OCI-LY1 (cell line): ENCODE results near the gene ANP32A.
"Not testable (repeated sequence)": the region's sequence is repeated elsewhere in the genome, so short reads cannot be mapped to it uniquely, and the experiment has no call there.

Experiments
- H2AFZ ChIP-seq: fragments of 200-600 bp; sonication (generic), shearing (Covaris generic); 2 replicates; pipeline ENCODE4 v1.6.0; 2014; ENCODE audit warnings: antibody characterized with exemption, mild to moderate bottlenecking, low read length
- H3F3A ChIP-seq: fragments of 200-600 bp; sonication (generic), shearing (Covaris generic); 2 replicates; pipeline ENCODE4 v1.6.0; 2014; ENCODE audit warnings: mild to moderate bottlenecking, antibody characterized with exemption, low read length, moderate library complexity; ENCODE audit not compliant: insufficient read depth
- H3K27ac ChIP-seq: fragments of 200-600 bp; sonication (generic); 2 replicates; pipeline ENCODE4 v1.5.1; 2014; ENCODE audit warnings: low read length, mixed run types, mild to moderate bottlenecking, low read depth; ENCODE audit not compliant: poor library complexity, severe bottlenecking
- H3K27me3 ChIP-seq: fragments of 200-600 bp; sonication (generic); 2 replicates; pipeline ENCODE4 v1.6.0; 2014; ENCODE audit warnings: antibody characterized with exemption, mild to moderate bottlenecking, low read length, moderate library complexity; ENCODE audit not compliant: insufficient read depth
- H3K36me3 ChIP-seq: fragments of 200-600 bp; sonication (generic); 2 replicates; pipeline ENCODE4 v1.6.1; 2014; ENCODE audit warnings: mild to moderate bottlenecking, antibody characterized with exemption, low read length, moderate library complexity, mixed read lengths; ENCODE audit not compliant: insufficient read depth
- H3K4me1 ChIP-seq: fragments of 200-600 bp; sonication (generic); 2 replicates; pipeline ENCODE4 v1.5.1; 2014; ENCODE audit warnings: mild to moderate bottlenecking, low read length, moderate library complexity; ENCODE audit not compliant: insufficient read depth, severe bottlenecking
- H3K4me2 ChIP-seq: fragments of 200-600 bp; sonication (generic), shearing (Covaris generic); 2 replicates; pipeline ENCODE4 v1.6.1; 2014; ENCODE audit warnings: low read length
- H3K4me3 ChIP-seq: fragments of 200-600 bp; sonication (generic); 2 replicates; pipeline ENCODE4 v1.5.1; 2014; ENCODE audit warnings: low read length, low read depth, mild to moderate bottlenecking, mixed read lengths; ENCODE audit not compliant: poor library complexity, severe bottlenecking
- H3K79me2 ChIP-seq: fragments of 200-600 bp; shearing (Covaris generic); 2 replicates; pipeline ENCODE4 v1.6.1; 2016; ENCODE audit warnings: mixed run types, low read length, mixed read lengths; ENCODE audit not compliant: insufficient read depth
- H3K9ac ChIP-seq: fragments of 200-600 bp; sonication (generic), shearing (Covaris generic); 2 replicates; pipeline ENCODE4 v1.6.1; 2014; ENCODE audit warnings: mild to moderate bottlenecking, low read length, mixed read lengths
- H3K9me2 ChIP-seq: fragments of 200-600 bp; sonication (generic), shearing (Covaris generic); 2 replicates; pipeline ENCODE4 v1.6.1; 2014; ENCODE audit warnings: low read depth, mild to moderate bottlenecking, low read length, mixed read lengths
- H3K9me3 ChIP-seq: fragments of 200-600 bp; shearing (Covaris generic); 2 replicates; pipeline ENCODE4 v1.6.1; 2014; ENCODE audit warnings: low read length, mixed read lengths
- H4K20me1 ChIP-seq: fragments of 200-600 bp; sonication (generic), shearing (Covaris generic); 2 replicates; pipeline ENCODE4 v1.6.0; 2016; ENCODE audit warnings: mild to moderate bottlenecking, low read length; ENCODE audit not compliant: insufficient read depth
- CTCF ChIP-seq: fragments of 200-600 bp; sonication (generic), shearing (Covaris generic); IDR thresholded peaks from 2 replicates; pipeline ENCODE4 v1.5.1; 2017; ENCODE audit warnings: mild to moderate bottlenecking, antibody characterized with exemption, low read length, moderate library complexity, mixed read lengths
- EZH2 ChIP-seq: fragments of 200-600 bp; sonication (generic), shearing (Covaris generic); IDR thresholded peaks from 2 replicates; pipeline ENCODE4 v1.8.0; 2017; ENCODE audit warnings: borderline replicate concordance, mixed run types, mild to moderate bottlenecking, antibody characterized with exemption, low read length, moderate library complexity, mixed read lengths

The ANP32A gene

GRCh38 chr15:68820295-68821189 is at the start of gene ANP32A:
Gene ANP32A (minus strand): TSS chr15:68820895. CDS start chr15:68820751, 144 bp downstream.
- H3K9me2 ChIP-seq = no peaks in the 10 kb centered on the region
- peak within 1 kb of the TSS; percentile 97 for H3K4me2 ChIP-seq
- H3K4me3 ChIP-seq = peak within 1 kb of the TSS; percentile 77
- no peaks in the 10 kb centered on the region for H3F3A ChIP-seq
- peaks cover 46% of the 10 kb centered on the region for H3K79me2 ChIP-seq
- no peaks in the 10 kb centered on the region for H3K27me3 ChIP-seq
- H4K20me1 ChIP-seq = no peaks in the 10 kb centered on the region
- peaks cover 26% of the 10 kb centered on the region; the same call in 1 of the 2 replicates for H3K36me3 ChIP-seq
- H3K9me3 ChIP-seq = no peaks in the 10 kb centered on the region
- peak within 1 kb of the TSS; percentile 92 for H3K9ac ChIP-seq
- no peak within 1 kb of the TSS for H2AFZ ChIP-seq
- H3K27ac ChIP-seq = peak within 1 kb of the TSS; percentile 83
- TF ChIP-seq CTCF = no peak
- no peak for TF ChIP-seq EZH2
- peaks cover 33% of the 10 kb centered on the region for H3K4me1 ChIP-seq

DNA sequence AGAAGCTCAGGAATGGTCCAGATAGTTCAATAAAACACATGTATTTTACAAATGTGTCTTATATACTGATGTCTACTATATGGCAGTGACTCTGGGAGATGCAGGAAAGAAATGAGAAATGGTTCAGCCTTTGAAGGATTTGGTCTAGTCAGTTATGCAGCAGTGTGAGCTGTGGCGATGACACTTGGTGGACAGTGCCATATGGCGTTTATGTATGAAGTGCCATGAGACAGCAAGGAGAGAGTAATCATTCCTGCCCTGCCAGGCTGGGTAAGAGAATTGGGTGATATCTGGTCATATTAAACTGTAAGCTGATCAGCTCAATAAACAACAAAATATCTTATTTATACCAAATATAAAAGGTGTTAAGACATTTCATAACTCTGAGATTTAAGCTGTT is 47.6 kb upstream of the ANP32A start:
- Histone ChIP-seq H3K9me2 (no peaks in the 10 kb centered on the region), H3K4me2 (no peak overlapping the region), H3F3A (no peaks in the 10 kb centered on the region), H2AFZ (no peak overlapping the region), H3K4me3 (no peak overlapping the region), H3K36me3 (no peaks in the 10 kb centered on the region), H3K27ac (no peak overlapping the region), H3K9ac (no peak overlapping the region), H3K4me1 (no peaks in the 10 kb centered on the region), H3K79me2 (no peaks in the 10 kb centered on the region), H3K27me3 (no peaks in the 10 kb centered on the region), H4K20me1 (no peaks in the 10 kb centered on the region), H3K9me3 (no peaks in the 10 kb centered on the region)
- no peak for TF ChIP-seq EZH2
- no peak for TF ChIP-seq CTCF

DNA sequence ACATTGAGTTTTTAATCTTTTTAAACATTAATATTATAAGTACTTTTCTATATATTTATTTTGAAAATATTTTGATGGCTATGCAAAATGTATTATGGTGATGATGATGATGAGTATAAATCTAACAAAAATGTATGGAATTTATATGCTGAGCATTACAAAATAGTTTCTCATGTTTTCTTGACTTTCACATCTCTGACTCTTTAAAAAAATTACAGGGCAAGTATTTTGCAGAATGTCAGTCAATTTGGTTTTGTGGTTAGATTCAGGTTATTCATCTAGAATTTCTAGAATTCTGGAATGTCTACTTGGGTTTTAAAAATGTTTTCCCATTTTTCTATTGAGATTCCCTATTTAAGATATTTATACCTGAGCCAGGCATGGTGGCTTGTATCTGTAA is 41.7 kb upstream of the ANP32A start:
- no peaks in the 10 kb centered on the region for H3K27me3 ChIP-seq
- TF ChIP-seq CTCF = no peak
- no peak for TF ChIP-seq EZH2
- no peaks in the 10 kb centered on the region for H3K36me3 ChIP-seq

DNA sequence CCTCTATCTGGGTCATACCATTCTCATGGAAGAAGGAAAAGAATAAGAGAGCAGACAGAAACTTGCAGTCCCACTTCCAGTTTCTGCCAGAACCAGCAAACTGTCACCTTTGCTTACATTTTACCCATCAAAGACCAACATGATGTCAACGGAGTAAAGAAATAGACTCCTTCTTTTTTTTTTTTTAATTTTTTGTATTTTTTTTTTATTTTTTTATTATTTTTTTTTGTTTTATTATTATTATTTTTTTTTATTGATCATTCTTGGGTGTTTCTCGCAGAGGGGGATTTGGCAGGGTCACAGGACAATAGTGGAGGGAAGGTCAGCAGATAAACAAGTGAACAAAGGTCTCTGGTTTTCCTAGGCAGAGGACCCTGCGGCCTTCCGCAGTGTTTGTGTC is 38.0 kb upstream of the ANP32A start:
- H3K36me3 ChIP-seq, H3K4me2 ChIP-seq, H3K9ac ChIP-seq, H3K27ac ChIP-seq, H3K4me1 ChIP-seq, H3K27me3 ChIP-seq, H4K20me1 ChIP-seq, H3F3A ChIP-seq, H2AFZ ChIP-seq, H3K9me2 ChIP-seq, H3K79me2 ChIP-seq, H3K4me3 ChIP-seq: not testable (repeated sequence)
- peaks cover 15% of the 10 kb centered on the region for H3K9me3 ChIP-seq

More for the DNA sequence above, 41.7 kb upstream of the ANP32A start:
- Histone ChIP-seq H3K4me1 (no peaks in the 10 kb centered on the region), H3K9me2 (no peaks in the 10 kb centered on the region), H3K9me3 (peaks cover 4% of the 10 kb centered on the region), H3K79me2 (no peaks in the 10 kb centered on the region), H3K9ac (no peak overlapping the region), H2AFZ (no peak overlapping the region), H4K20me1 (no peaks in the 10 kb centered on the region), H3K27ac (no peak overlapping the region), H3K4me2 (no peak overlapping the region), H3K4me3 (no peak overlapping the region), H3F3A (no peaks in the 10 kb centered on the region)

DNA sequence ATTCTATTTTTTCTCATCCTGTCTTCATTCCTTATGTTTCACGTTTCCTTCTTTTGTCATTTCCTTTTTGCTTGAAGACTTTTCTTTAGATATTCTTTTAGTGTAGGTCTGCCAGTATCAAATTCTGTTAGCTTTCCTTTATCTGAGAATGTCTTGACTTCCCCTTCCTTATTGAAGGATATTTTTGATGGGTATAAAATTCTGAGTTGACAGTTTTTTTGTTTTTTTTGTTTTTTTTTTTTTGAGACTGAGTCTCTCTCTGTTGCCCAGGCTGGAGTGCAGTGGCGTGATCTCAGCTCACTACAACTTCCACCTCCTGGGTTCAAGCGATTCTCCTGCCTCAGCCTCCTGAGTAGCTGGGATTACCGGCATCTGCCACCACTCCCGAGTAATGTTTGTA is 36.7 kb upstream of the ANP32A start:
- H3K4me1 ChIP-seq, H3K27me3 ChIP-seq, H4K20me1 ChIP-seq, H2AFZ ChIP-seq, H3K4me2 ChIP-seq, H3F3A ChIP-seq, H3K4me3 ChIP-seq, H3K27ac ChIP-seq, H3K9me2 ChIP-seq, H3K9ac ChIP-seq, H3K79me2 ChIP-seq, H3K36me3 ChIP-seq: not testable (repeated sequence)
- H3K9me3 ChIP-seq = peaks cover 15% of the 10 kb centered on the region
